ENCODE measurements around the gene ENTPD1. TPM values are rescaled to one million over a fixed set of nuclear protein-coding genes. Genes with fewer than 3 reads are reported as not detected.

The ENTPD1 gene
- total RNA-seq, 1 experiment from 2014 or later = not detected

GRCh38 chr10:95832216-95833041, 76.5 kb downstream of the ENTPD1 start:
- Mint-ChIP-seq H3K4me3 (ENCODE audit: unreplicated experiment) (no peak overlapping the region), H3K9me3 (ENCODE audit: unreplicated experiment) (no peaks in the 10 kb centered on the region), H3K36me3 (ENCODE audit: insufficient read depth, unreplicated experiment) (no peaks in the 10 kb centered on the region), H3K4me1 (ENCODE audit: insufficient read depth, unreplicated experiment) (no peaks in the 10 kb centered on the region), H3K27ac (ENCODE audit: low read depth, unreplicated experiment) (no peak overlapping the region), H3K27me3 (ENCODE audit: insufficient read depth, unreplicated experiment) (no peaks in the 10 kb centered on the region)
- POLR2A ChIA-PET = no interaction called here
- CTCF ChIA-PET = interaction anchor here (1.3 to 1.5 kb wide), 2 partner anchors 9 to 11 kb away, joined by 4 read pairs; no protein-coding TSS in a partner anchor
- intact Hi-C loops (cut with micrococcal nuclease) = no loop called here
- no peak for TF ChIP-seq CTCF (IDR thresholded peaks at IDR 0.05; ENCODE audit: unreplicated experiment)
- DNase-seq (ENCODE audit: unreplicated experiment) = no peak
- no TSS peak for BruUV-seq (replicated peaks)

GRCh38 chr10:95833042-95833610, 77.2 kb downstream of the ENTPD1 start:
- Mint-ChIP-seq H3K4me3 (ENCODE audit: unreplicated experiment) (no peak overlapping the region), H3K9me3 (ENCODE audit: unreplicated experiment) (no peaks in the 10 kb centered on the region), H3K27ac (ENCODE audit: low read depth, unreplicated experiment) (no peak overlapping the region), H3K4me1 (ENCODE audit: insufficient read depth, unreplicated experiment) (no peaks in the 10 kb centered on the region), H3K27me3 (ENCODE audit: insufficient read depth, unreplicated experiment) (no peaks in the 10 kb centered on the region), H3K36me3 (ENCODE audit: insufficient read depth, unreplicated experiment) (no peaks in the 10 kb centered on the region)
- intact Hi-C loops (cut with micrococcal nuclease) = no loop called here
- TF ChIP-seq CTCF (IDR thresholded peaks at IDR 0.05; ENCODE audit: unreplicated experiment) = no peak
- ChIA-PET POLR2A (no interaction called here), CTCF (interaction anchor here (1.3 to 1.5 kb wide), 2 partner anchors 9 to 10 kb away, joined by 4 read pairs; no protein-coding TSS in a partner anchor)
- BruUV-seq (replicated peaks) = no TSS peak
- DNase-seq (ENCODE audit: unreplicated experiment) = no peak

- Mint-ChIP-seq H3K9me3 (ENCODE audit: unreplicated experiment) (no peaks in the 10 kb centered on the region), H3K36me3 (ENCODE audit: insufficient read depth, unreplicated experiment) (no peaks in the 10 kb centered on the region), H3K27me3 (ENCODE audit: insufficient read depth, unreplicated experiment) (peaks cover 8% of the 10 kb centered on the region), H3K4me1 (ENCODE audit: insufficient read depth, unreplicated experiment) (no peaks in the 10 kb centered on the region), H3K27ac (ENCODE audit: low read depth, unreplicated experiment) (no peak overlapping the region), H3K4me3 (ENCODE audit: unreplicated experiment) (no peak overlapping the region)
- TF ChIP-seq CTCF (IDR thresholded peaks at IDR 0.05; ENCODE audit: unreplicated experiment) = no peak
- ChIA-PET CTCF (interaction anchor here (0.5 to 1.3 kb wide), 4 partner anchors 21 to 404 kb away, joined by 3 read pairs; partner anchors contain the start of gene TCTN3), POLR2A (no interaction called here)
- intact Hi-C loops (cut with micrococcal nuclease) = no loop called here
- BruUV-seq (replicated peaks) = no TSS peak
- DNase-seq (ENCODE audit: unreplicated experiment) = no peak
These were observed 78.4 kb downstream of the ENTPD1 start for GRCh38 chr10:95834406-95834805.

GRCh38 chr10:95835149-95835860, 79.3 kb downstream of the ENTPD1 start:
- no TSS peak for BruUV-seq (replicated peaks)
- no peak overlapping the region for H3K4me3 Mint-ChIP-seq (ENCODE audit: unreplicated experiment)
- no peak for DNase-seq (ENCODE audit: unreplicated experiment)
- peaks cover 15% of the 10 kb centered on the region for H3K27me3 Mint-ChIP-seq (ENCODE audit: insufficient read depth, unreplicated experiment)
- intact Hi-C loops (cut with micrococcal nuclease) = no loop called here
- H3K9me3 Mint-ChIP-seq (ENCODE audit: unreplicated experiment) = no peaks in the 10 kb centered on the region
- POLR2A ChIA-PET = interaction anchor here (0.6 kb wide), 1 partner anchor 83 kb away, joined by 3 read pairs; no protein-coding TSS in a partner anchor
- CTCF ChIA-PET = interaction anchor here (0.5 to 1.3 kb wide), 3 partner anchors 133 to 405 kb away, joined by 3 read pairs; partner anchors contain the start of gene TCTN3
- no peak for TF ChIP-seq CTCF (IDR thresholded peaks at IDR 0.05; ENCODE audit: unreplicated experiment)
- no peaks in the 10 kb centered on the region for H3K4me1 Mint-ChIP-seq (ENCODE audit: insufficient read depth, unreplicated experiment)
- no peak overlapping the region for H3K27ac Mint-ChIP-seq (ENCODE audit: low read depth, unreplicated experiment)
- no peaks in the 10 kb centered on the region for H3K36me3 Mint-ChIP-seq (ENCODE audit: insufficient read depth, unreplicated experiment)
